ENCODE data around the gene KYNU.

KYNU gene

GRCh38 chr2:142954493-142954892 is 77.0 kb downstream of the KYNU start:
- Histone ChIP-seq H3F3A (ENCODE audit: control insufficient read depth, insufficient read depth) (no peaks in the 10 kb centered on the region), H3K27ac (ENCODE audit: low read depth, low read length) (no peak overlapping the region), H3K9me2 (replicated peaks; ENCODE audit: control insufficient read depth, low read length) (no peaks in the 10 kb centered on the region), H3K27me3 (ENCODE audit: control insufficient read depth, low read length) (no peaks in the 10 kb centered on the region), H3K4me3 (ENCODE audit: low read length) (no peak overlapping the region), H3K36me3 (ENCODE audit: control insufficient read depth, low read length) (no peaks in the 10 kb centered on the region), H3K4me2 (ENCODE audit: low read length) (no peak overlapping the region), H3K79me2 (ENCODE audit: control insufficient read depth, low read length) (no peaks in the 10 kb centered on the region), H4K20me1 (ENCODE audit: control insufficient read depth, insufficient read depth, low read depth, low read length) (no peaks in the 10 kb centered on the region), H3K4me1 (ENCODE audit: control insufficient read depth, low read length) (peaks cover 17% of the 10 kb centered on the region), H3K9me3 (ENCODE audit: control insufficient read depth, insufficient read depth, low read length) (no peaks in the 10 kb centered on the region; the same call in 1 of the 2 replicates)
- TF ChIP-seq CTCF (IDR thresholded peaks at IDR 0.05; ENCODE audit: low read depth, low read length, poor library complexity, severe bottlenecking) (no peak), EZH2phosphoT487 (IDR thresholded peaks at IDR 0.05; ENCODE audit: borderline replicate concordance, low read length) (no peak)

DNA sequence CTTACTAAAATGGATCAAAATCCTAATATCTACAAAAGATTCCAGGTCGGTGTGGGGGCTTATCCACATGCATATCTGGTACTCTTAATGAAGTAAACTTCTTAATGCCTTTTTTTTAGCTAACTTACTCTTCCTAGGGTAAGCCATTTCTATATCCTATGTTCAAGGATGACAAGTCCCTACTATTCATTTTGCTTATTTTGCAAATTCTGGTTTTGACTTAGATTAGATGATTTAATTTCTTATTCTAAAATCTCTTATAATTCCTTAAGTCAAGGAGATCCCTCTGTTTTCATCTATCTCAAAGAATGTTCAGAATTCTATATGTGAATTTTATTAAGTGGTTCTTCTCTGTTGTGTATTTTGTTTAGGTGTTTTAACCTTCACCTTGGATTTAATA is 79.7 kb downstream of the KYNU start:
- Histone ChIP-seq H4K20me1 (ENCODE audit: control insufficient read depth, insufficient read depth, low read depth, low read length) (no peaks in the 10 kb centered on the region), H3K36me3 (ENCODE audit: control insufficient read depth, low read length) (no peaks in the 10 kb centered on the region), H3K79me2 (ENCODE audit: control insufficient read depth, low read length) (no peaks in the 10 kb centered on the region), H3F3A (ENCODE audit: control insufficient read depth, insufficient read depth) (no peaks in the 10 kb centered on the region), H3K9me2 (replicated peaks; ENCODE audit: control insufficient read depth, low read length) (no peaks in the 10 kb centered on the region), H3K27me3 (ENCODE audit: control insufficient read depth, low read length) (no peaks in the 10 kb centered on the region), H3K4me3 (ENCODE audit: low read length) (no peak overlapping the region), H3K27ac (ENCODE audit: low read depth, low read length) (no peak overlapping the region), H3K4me2 (ENCODE audit: low read length) (no peak overlapping the region), H3K4me1 (ENCODE audit: control insufficient read depth, low read length) (peaks cover 10% of the 10 kb centered on the region), H3K9me3 (ENCODE audit: control insufficient read depth, insufficient read depth, low read length) (no peaks in the 10 kb centered on the region)
- TF ChIP-seq EZH2phosphoT487 (IDR thresholded peaks at IDR 0.05; ENCODE audit: borderline replicate concordance, low read length), result no peak
- no peak for TF ChIP-seq CTCF (IDR thresholded peaks at IDR 0.05; ENCODE audit: low read depth, low read length, poor library complexity, severe bottlenecking)

DNA sequence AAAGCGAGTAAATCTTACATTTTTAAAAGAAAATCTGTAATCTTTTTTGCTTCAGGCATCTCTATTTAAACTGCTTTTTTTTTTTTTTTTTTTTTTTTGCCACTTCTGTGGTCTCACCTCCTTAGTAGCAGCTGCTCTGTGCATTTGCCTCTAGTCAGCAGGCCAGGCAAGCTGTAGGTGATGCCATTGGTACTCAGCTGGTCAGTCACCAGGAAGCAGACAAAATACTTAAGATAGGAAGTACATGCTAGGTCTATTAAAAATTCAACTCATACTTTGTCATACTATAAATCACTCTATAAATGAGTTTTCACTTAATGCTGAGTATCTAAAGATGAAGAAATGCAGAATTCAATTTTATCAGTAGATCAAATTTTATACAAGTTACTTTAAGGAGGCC is 83.7 kb downstream of the KYNU start:
- no peak for TF ChIP-seq EZH2phosphoT487 (IDR thresholded peaks at IDR 0.05; ENCODE audit: borderline replicate concordance, low read length)
- no peak for TF ChIP-seq CTCF (IDR thresholded peaks at IDR 0.05; ENCODE audit: low read depth, low read length, poor library complexity, severe bottlenecking)
- no peaks in the 10 kb centered on the region for H3K9me3 ChIP-seq (ENCODE audit: control insufficient read depth, insufficient read depth, low read length)
- H3K9me2 ChIP-seq (replicated peaks; ENCODE audit: control insufficient read depth, low read length), result no peaks in the 10 kb centered on the region
- H3F3A ChIP-seq (ENCODE audit: control insufficient read depth, insufficient read depth), result no peaks in the 10 kb centered on the region
- H3K36me3 ChIP-seq (ENCODE audit: control insufficient read depth, low read length), result no peaks in the 10 kb centered on the region
- no peaks in the 10 kb centered on the region for H3K79me2 ChIP-seq (ENCODE audit: control insufficient read depth, low read length)
- no peak overlapping the region for H3K27ac ChIP-seq (ENCODE audit: low read depth, low read length)
- no peaks in the 10 kb centered on the region for H3K27me3 ChIP-seq (ENCODE audit: control insufficient read depth, low read length)
- no peaks in the 10 kb centered on the region for H4K20me1 ChIP-seq (ENCODE audit: control insufficient read depth, insufficient read depth, low read depth, low read length)
- H3K4me1 ChIP-seq (ENCODE audit: control insufficient read depth, low read length), result no peaks in the 10 kb centered on the region
- H3K4me2 ChIP-seq (ENCODE audit: low read length), result no peak overlapping the region
- no peak overlapping the region for H3K4me3 ChIP-seq (ENCODE audit: low read length)

DNA sequence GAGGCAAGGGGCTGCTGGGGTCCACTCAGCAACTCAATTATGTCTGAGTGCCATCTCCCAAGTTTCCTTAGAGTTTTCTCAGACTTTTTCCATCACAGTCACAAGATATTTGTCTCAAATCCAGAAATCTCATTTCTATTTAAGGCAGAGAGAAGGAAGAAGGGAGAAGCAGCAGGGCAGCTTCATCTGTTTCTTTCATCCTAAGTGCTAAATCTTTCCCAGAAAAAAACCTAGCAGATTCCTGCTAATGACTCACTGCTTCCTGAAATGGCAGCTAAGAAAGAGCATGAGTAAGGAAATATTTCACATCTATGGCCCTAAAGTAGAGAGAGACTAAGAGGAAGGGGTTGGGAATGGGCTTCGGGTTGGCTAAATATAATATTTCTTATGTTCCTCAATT is 88.0 kb downstream of the KYNU start:
- H3K9me2 ChIP-seq (replicated peaks; ENCODE audit: control insufficient read depth, low read length), result no peaks in the 10 kb centered on the region
- H3K36me3 ChIP-seq (ENCODE audit: control insufficient read depth, low read length), result no peaks in the 10 kb centered on the region
- H3K79me2 ChIP-seq (ENCODE audit: control insufficient read depth, low read length), result no peaks in the 10 kb centered on the region
- H3K4me1 ChIP-seq (ENCODE audit: control insufficient read depth, low read length), result no peaks in the 10 kb centered on the region
- TF ChIP-seq CTCF (IDR thresholded peaks at IDR 0.05; ENCODE audit: low read depth, low read length, poor library complexity, severe bottlenecking), result no peak
- TF ChIP-seq EZH2phosphoT487 (IDR thresholded peaks at IDR 0.05; ENCODE audit: borderline replicate concordance, low read length), result no peak
- H3K4me2 ChIP-seq (ENCODE audit: low read length), result no peak overlapping the region
- no peaks in the 10 kb centered on the region for H4K20me1 ChIP-seq (ENCODE audit: control insufficient read depth, insufficient read depth, low read depth, low read length)
- no peaks in the 10 kb centered on the region for H3F3A ChIP-seq (ENCODE audit: control insufficient read depth, insufficient read depth)
- H3K9me3 ChIP-seq (ENCODE audit: control insufficient read depth, insufficient read depth, low read length), result no peaks in the 10 kb centered on the region
- H3K27ac ChIP-seq (ENCODE audit: low read depth, low read length), result no peak overlapping the region
- no peak overlapping the region for H3K4me3 ChIP-seq (ENCODE audit: low read length)
- H3K27me3 ChIP-seq (ENCODE audit: control insufficient read depth, low read length), result no peaks in the 10 kb centered on the region
